GM19025 (cell line): ENCODE results near the gene S100G.
"Not testable (repeated sequence)": the region's sequence is repeated elsewhere in the genome, so short reads cannot be mapped to it uniquely, and the experiment has no call there.

Experiments used
- ATAC-seq: cut with Tn5 transposase; IDR thresholded peaks from one replicate; pipeline ENCODE4 v1.9.1; 2021; ENCODE audit warnings: mild to moderate bottlenecking, low read depth, moderate library complexity; ENCODE audit not compliant: unreplicated experiment

S100G gene

GRCh38 chrX:16649858-16650257 is at the start of gene S100G:
Gene S100G, plus strand, starts transcription at chrX:16650158. Its CDS starts 849 bp downstream, at chrX:16651007.
- ATAC-seq = no peak

- ATAC-seq = no peak
Measured at GRCh38 chrX:16601885-16602284, 48.1 kb upstream of the S100G start.

- ATAC-seq = not testable (repeated sequence)
Measured at GRCh38 chrX:16603235-16603634, 46.7 kb upstream of the S100G start.

- ATAC-seq = no peak
Measured at GRCh38 chrX:16603822-16604221, 46.1 kb upstream of the S100G start.

- no peak for ATAC-seq
Measured at GRCh38 chrX:16604337-16604736, 45.6 kb upstream of the S100G start.

GRCh38 chrX:16606142-16606720 is 43.7 kb upstream of the S100G start:
- ATAC-seq = no peak

- no peak for ATAC-seq
Measured at GRCh38 chrX:16610121-16610621, 39.8 kb upstream of the S100G start.

GRCh38 chrX:16610654-16611053 is 39.3 kb upstream of the S100G start:
- ATAC-seq = not testable (repeated sequence)

- ATAC-seq = no peak
Measured at GRCh38 chrX:16612257-16612897, 37.6 kb upstream of the S100G start.

- ATAC-seq = no peak
Measured at GRCh38 chrX:16617382-16617781, 32.6 kb upstream of the S100G start.

GRCh38 chrX:16618422-16618821 is 31.5 kb upstream of the S100G start:
- no peak for ATAC-seq

GRCh38 chrX:16619024-16619423 is 30.9 kb upstream of the S100G start:
- ATAC-seq = no peak

GRCh38 chrX:16628511-16628910 is 21.4 kb upstream of the S100G start:
- not testable (repeated sequence) for ATAC-seq

- no peak for ATAC-seq
Measured at GRCh38 chrX:16628946-16629595, 20.9 kb upstream of the S100G start.

GRCh38 chrX:16629909-16630308 is 20.0 kb upstream of the S100G start:
- ATAC-seq = no peak

GRCh38 chrX:16633754-16634153 is 16.2 kb upstream of the S100G start:
- no peak for ATAC-seq

GRCh38 chrX:16635040-16635439 is 14.9 kb upstream of the S100G start:
- no peak for ATAC-seq

- no peak for ATAC-seq
Measured at GRCh38 chrX:16635596-16635995, 14.4 kb upstream of the S100G start.

- ATAC-seq = no peak
Measured at GRCh38 chrX:16638533-16638932, 11.4 kb upstream of the S100G start.

GRCh38 chrX:16639966-16640365 is 10.0 kb upstream of the S100G start:
- ATAC-seq = no peak

- no peak for ATAC-seq
Measured at GRCh38 chrX:16640823-16641222, 9.1 kb upstream of the S100G start.

- no peak for ATAC-seq
Measured at GRCh38 chrX:16643176-16643575, 6.8 kb upstream of the S100G start.
